HG02885 (cell line): ENCODE measurements around the gene AP3B1.
A peak's percentile ranks its signal among the peaks of the same experiment; 100 is the strongest.
"Not testable (repeated sequence)": the region's sequence is repeated elsewhere in the genome, so short reads cannot be mapped to it uniquely, and the experiment has no call there.

Experiments used
- ATAC-seq: cut with Tn5 transposase; IDR thresholded peaks from one replicate; pipeline ENCODE4 v1.9.1; 2021; ENCODE audit warnings: mild to moderate bottlenecking; ENCODE audit not compliant: unreplicated experiment, poor library complexity

AP3B1 gene

DNA sequence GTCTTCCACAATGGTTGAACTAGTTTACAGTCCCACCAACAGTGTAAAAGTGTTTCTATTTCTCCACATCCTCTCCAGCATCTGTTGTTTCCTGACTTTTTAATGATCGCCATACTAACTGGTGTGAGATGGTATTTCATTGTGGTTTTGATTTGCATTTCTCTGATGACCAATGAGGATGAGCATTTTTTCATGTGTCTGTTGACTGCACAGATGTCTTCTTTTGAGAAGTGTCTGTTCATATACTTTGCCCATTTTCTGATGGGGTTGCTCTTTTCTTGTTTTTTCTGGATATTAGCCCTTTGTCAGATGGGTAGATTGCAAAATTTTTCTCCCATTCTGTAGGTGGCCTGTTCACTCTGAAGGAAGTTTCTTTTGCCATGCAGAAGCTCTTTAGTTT lies 124.2 kb downstream of the AP3B1 start:
- not testable (repeated sequence) for ATAC-seq

DNA sequence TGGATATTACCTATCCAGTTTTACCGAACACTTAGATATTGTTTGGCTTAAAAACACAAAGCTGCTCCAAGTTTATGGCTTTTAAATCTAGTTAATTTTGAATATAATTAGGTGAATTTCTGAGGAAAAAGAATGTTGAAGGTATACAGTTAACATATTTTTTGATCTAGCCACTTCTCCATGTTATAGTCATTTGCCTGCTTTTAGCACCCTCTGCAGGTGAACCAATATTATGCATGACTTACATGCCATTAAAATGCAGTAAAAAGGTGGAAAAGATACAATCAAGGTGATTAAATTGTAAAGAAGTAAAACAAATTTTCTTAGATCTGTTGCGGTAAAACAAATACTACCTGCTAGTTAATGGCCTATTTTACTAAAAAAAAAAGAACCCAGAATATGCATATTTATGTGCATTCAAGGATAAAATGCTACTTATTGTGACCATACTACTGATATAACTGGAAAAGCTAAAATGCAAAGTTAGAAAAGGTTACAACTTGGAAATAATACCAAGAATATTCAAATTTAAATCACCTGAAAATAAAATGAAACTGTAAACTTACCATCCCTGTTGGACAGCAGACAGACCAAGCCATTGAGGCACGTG lies 132.1 kb downstream of the AP3B1 start:
- ATAC-seq: no peak

DNA sequence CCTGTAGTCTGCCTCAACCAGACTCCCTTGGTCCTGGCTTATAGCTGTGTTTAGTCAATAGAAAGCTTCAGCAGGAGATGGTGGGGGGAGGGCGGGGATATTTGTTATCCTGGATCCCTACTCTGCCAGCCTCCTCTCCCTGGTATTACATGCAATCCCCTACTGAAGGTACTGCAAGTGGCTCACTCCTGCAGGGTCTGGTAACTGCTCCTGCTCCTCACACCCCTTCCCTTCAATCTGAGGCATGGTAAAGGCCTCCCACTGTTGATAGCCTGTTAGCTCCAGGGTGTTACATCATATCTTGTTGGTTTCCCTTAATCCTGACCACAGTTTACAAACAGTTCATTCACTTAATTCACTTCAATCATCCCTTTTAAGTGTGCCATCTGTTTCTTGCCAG lies 137.5 kb downstream of the AP3B1 start:
- no peak for ATAC-seq

- no peak for ATAC-seq
Measured at GRCh38 chr5:78151594-78152271, 142.8 kb downstream of the AP3B1 start.

DNA sequence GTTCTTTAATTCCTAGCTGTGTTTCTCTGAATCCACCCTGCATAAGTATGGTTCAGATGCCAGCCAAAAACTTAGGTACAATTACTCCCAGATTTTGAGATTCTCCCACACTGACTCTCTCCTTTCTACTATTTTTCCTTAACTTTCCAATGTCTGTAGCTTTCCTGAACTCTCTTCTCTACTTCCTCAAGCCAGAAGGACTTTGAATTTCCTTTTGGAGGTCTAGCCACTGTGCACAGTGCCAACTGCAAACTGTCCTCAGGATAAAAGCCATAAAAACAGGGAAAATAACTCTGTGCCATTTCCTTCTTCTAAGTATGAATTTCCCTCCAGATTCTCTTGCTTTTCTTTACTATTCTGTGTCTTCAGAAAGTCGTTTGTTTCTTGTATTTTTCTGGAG lies 157.2 kb downstream of the AP3B1 start:
- no peak for ATAC-seq

DNA sequence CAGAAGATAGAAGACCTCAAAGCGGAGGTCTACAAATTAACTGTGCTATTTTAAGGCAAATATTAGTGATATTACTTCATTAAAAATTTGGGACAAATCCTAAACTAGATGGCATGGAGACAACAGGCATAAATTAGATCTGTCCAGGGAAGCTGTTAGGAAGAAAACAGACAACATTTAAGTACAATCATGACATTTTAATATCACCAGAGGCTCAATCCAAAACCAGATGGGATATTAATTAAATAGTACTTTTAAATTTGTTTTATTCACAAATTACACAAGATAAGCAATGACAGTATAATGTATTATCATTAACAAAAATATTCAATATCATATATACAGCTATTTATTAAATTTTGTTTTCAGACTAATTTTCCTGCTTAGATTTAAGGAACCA lies 161.1 kb downstream of the AP3B1 start:
- ATAC-seq: no peak

GRCh38 chr5:78132507-78132906 lies 162.0 kb downstream of the AP3B1 start:
- ATAC-seq: no peak

- ATAC-seq: no peak
Measured at GRCh38 chr5:78129597-78129996, 164.9 kb downstream of the AP3B1 start.

GRCh38 chr5:78127875-78128274 lies 166.6 kb downstream of the AP3B1 start:
- no peak for ATAC-seq

DNA sequence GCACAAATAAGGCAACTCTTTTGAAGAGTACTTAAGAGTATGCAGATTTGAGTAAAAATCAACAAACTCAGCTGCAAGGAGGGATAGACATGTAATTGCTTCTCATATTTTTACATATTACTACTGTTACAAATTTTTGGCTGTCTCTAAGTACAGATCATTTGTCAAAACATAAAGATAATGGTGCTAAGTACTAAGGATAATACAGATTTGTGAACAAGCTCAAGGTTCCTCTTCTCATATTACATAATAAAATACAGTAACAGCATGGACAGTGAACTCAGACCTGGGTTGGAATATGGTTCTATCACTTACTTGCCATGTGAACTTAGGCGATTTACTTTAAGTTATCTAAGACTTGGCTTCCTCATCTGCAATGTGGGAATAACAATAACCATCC lies 168.0 kb downstream of the AP3B1 start:
- no peak for ATAC-seq

DNA sequence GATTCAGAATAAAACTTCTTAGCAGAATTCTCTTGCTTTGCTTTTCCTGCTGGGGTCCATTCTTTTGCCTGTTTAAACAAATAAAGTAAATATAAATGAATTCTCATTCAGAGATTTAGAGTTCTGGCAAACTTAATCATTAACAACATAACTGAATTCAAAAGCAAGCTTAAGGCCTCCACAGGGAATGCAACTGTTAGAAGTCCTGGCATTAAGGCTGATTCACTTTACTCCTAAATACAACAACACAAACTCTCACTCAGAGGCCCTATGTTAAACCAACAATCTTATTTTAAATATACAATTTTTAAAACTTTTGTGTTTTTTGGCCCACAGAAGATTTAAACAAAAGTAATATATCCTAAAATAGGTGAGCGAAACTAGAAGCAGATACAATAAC lies 178.3 kb downstream of the AP3B1 start:
- no peak for ATAC-seq

DNA sequence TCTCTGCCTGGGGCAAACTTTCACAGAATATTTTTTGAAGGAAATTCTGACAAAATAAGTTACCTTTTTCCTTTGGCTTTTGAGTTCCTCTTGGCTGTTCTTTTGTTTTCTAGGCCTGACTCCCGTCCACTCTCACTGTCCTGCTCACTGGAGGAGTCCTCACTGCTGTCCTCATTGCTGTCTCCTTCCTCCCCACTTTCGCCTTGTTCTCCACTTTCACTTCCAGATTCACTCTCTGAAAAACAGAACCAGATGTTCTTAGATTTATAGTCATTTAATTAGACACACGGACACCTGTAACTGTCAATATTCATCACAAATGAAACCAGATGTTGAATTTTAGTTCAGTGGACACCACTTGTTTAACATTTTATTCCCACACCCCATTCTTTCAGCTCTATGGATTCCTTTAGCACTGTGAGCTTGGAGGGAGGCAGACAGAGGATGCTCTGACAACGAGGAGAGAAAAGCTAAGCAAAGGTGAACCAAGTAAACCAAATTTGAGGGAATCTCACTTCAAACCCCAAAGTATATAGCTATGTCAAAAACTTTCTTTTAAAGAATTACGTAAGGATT lies 180.7 kb downstream of the AP3B1 start:
- peak; percentile 50 for ATAC-seq

DNA sequence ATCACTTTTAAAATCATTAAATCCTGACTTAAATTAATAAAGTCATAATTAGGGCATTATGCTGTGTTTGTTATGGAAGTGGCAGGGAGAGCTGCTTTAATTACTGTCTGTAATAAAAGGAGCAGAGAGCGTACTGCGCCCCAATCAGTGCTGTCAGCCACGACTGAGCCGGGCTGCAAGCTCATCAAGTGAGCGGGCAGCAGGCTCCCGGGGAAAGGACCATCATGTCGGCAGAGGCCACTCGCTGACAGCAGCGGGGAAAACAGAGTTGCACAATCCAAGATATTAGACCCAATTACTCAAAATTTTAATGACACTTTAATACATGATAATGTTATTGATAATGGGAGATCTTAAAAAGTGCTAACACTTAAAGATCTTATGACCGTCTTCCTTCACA lies 181.6 kb downstream of the AP3B1 start:
- ATAC-seq: no peak

- ATAC-seq: peak; percentile 67
Measured at GRCh38 chr5:78109891-78110324, 184.6 kb downstream of the AP3B1 start.

DNA sequence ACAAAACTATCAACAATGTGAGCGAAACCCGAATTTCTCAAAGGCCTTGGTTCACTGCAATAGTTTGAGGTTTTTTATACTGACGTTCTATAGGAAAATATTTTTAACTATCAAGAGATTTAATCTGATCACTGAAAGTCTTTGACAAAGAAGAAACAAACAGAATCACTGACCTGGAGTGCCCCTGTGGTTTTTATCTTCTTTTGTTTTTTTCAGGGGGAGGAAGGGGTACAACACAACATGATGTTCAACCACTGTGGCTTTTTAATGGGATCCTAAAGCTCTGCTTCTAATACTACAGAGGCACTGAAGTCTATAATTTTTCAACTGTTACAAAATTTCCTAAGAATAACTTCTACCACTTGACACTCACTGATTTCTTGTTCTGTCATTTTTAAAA lies 185.9 kb downstream of the AP3B1 start:
- ATAC-seq: no peak

DNA sequence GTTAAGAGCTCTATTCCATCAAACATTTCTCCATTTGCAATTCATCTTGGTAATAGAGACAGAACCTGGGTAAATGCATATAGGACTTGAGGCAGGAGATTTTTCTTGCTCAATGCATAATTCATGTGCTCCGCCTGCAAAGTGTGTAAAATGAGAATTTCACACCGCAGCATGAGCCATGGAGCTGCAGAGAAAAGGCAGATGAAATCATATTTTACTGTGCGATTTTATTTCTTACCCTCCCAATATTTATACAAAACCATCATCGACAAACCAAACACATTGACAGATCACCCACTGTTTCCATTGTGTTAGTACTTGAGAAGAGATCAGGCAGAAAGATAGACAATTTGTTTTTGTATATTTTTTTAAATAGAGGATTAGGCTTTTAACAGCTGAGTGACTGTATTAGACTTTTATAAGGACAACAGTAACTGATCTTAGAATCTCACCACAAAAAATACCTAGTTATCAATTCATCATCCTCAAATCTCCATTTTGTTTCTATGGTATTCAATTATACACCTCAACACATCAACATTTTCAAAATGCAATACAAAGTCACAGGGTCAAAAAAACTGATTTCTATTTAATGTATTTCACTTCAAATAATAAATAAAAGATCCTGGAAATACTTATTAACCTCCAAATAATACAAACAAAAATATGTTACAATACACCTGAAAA lies 191.1 kb downstream of the AP3B1 start:
- ATAC-seq: no peak

DNA sequence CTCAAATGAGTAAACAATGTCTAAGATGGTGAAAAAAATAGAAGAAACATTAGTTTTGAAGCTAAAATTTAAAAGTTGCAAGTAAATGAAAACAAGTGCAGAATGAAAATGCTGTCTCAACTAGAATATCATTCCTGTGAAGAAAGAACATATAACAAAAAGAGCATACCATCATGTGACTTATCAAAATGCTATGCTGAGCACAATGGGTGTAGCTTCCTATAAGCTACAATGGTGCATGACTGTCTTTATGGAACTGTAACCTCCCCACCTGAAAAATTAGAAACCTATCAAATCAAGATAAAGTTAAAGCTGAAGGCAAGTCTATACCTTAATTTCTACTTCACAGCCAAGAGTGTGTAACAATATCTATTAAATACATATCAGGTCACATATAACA lies 192.0 kb downstream of the AP3B1 start:
- ATAC-seq: no peak

- ATAC-seq: no peak
Measured at GRCh38 chr5:78095125-78095524, 199.4 kb downstream of the AP3B1 start.

GRCh38 chr5:78090002-78090401 lies 204.5 kb downstream of the AP3B1 start:
- no peak for ATAC-seq

DNA sequence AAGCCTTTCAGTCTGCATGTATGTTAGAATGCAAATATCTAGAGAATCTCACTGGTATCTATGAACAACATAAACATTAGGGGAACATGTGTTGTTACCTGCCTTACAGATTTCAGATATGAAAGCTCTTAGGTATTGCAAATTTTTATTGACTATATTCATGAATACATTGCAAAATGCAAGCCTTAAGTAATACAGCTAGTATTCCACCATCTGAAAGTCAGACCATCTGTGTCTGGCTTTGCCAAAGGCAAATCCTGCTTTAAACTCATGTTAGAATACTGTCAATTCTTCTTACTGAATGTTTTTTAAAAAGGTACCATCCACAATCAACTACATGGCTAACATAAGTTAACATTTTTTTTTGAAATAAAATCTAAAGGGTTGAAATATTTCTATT lies 215.6 kb downstream of the AP3B1 start:
- ATAC-seq: no peak

- no peak for ATAC-seq
Measured at GRCh38 chr5:78077369-78078068, 217.0 kb downstream of the AP3B1 start.
